RCC 7860 (cell line): ENCODE measurements around the gene CSNK2A1.
A peak's percentile ranks its signal among the peaks of the same experiment; 100 is the strongest.
"Not testable (repeated sequence)": the region's sequence is repeated elsewhere in the genome, so short reads cannot be mapped to it uniquely, and the experiment has no call there.

ENCODE experiments used
- DNase-seq: peaks from one replicate; pipeline ENCODE4 v3.0.0-alpha.2; 2015; ENCODE audit warnings: low spot score
- FAIRE-seq: peaks from 2 replicates; lab custom pipeline; 2012; peaks lifted over from hg19 to GRCh38; lab: Jason Lieb, UNC

The CSNK2A1 gene

GRCh38 chr20:461254-462198 lies 82.1 kb downstream of the CSNK2A1 start:
- DNase-seq: peak; percentile 10
- FAIRE-seq: no peak

GRCh38 chr20:460707-461106 lies 82.9 kb downstream of the CSNK2A1 start:
- DNase-seq (no peak), FAIRE-seq (no peak)

- DNase-seq (no peak), FAIRE-seq (no peak)
Observed at GRCh38 chr20:460180-460579, 83.4 kb downstream of the CSNK2A1 start.

GRCh38 chr20:458776-459175 lies 84.8 kb downstream of the CSNK2A1 start:
- DNase-seq: no peak
- FAIRE-seq: no peak

GRCh38 chr20:454951-455350 lies 88.6 kb downstream of the CSNK2A1 start:
- DNase-seq (no peak), FAIRE-seq (no peak)

GRCh38 chr20:452021-452420 lies 91.6 kb downstream of the CSNK2A1 start:
- FAIRE-seq: not testable (repeated sequence)

DNA sequence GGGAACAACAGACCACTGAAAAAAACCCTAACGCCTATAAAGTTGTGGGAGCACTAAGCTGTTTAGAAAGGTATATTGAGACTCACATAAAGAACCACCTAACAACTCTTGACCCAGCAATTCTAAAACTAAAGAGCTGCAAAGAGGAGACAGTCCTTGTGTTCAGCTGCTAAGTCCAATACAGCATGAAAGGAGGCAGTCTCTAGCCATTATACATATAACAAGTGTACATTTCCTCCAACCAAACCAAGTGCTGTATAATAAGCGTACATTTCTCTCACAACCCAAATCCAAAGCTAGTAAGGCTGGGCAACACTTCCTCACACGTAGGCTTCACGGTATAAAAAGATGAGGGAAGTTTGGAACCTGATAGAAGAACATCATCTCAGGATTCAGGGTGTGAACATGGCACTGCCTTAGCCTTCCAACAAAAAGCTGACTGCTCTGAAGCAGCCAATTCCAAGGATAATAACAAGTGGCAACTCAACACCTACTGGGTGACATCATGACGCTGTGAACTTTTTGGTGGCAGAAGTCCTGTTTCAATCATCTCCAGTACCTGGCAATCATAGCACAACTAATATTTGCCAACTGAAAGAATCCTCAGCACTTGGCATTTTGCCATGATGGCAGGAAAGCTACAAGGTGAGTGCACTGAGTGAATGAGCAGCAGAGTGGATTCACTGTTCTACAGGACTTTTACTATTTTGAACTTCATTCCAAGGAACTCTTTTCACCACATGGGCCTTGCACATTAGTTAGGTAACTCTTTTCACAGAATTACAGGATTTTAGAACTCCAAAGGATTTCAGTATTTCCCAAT lies 97.9 kb downstream of the CSNK2A1 start:
- FAIRE-seq (no peak), DNase-seq (no peak)

More at GRCh38 chr20:452021-452420, 91.6 kb downstream of the CSNK2A1 start:
- DNase-seq: not testable (repeated sequence)

- FAIRE-seq (no peak), DNase-seq (no peak)
Observed at GRCh38 chr20:444862-445426, 98.6 kb downstream of the CSNK2A1 start.

GRCh38 chr20:444117-444516 lies 99.5 kb downstream of the CSNK2A1 start:
- DNase-seq (no peak), FAIRE-seq (no peak)

DNA sequence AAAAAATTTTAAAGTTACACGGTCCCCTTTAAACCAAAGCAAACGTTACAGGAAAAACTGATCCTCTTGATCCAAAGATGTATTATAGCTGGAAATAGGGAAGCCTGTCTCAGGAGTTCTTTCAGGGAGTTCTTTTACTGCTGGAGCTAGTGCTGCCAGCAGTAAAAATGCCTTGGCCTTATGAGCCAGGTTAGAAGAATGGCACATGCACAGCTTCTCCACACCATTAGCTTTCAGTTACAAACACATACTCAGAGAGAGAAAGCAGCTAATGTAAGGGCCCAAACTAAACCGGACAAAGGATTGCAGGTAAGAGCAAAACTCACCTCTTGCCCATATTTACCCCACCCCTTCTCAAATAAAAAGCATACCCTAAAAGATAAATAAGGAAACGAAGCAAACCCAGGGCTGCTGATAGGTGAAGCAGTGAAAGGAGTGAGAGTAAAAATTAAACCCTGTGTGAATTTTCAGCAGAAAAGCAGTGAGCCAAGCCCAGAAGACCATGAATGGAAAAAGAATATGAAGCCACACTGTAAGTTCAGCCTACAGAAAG lies 100.3 kb downstream of the CSNK2A1 start:
- FAIRE-seq (no peak), DNase-seq (no peak)

- no peak for DNase-seq
- FAIRE-seq: no peak
Observed at GRCh38 chr20:440636-441035, 103.0 kb downstream of the CSNK2A1 start.

DNA sequence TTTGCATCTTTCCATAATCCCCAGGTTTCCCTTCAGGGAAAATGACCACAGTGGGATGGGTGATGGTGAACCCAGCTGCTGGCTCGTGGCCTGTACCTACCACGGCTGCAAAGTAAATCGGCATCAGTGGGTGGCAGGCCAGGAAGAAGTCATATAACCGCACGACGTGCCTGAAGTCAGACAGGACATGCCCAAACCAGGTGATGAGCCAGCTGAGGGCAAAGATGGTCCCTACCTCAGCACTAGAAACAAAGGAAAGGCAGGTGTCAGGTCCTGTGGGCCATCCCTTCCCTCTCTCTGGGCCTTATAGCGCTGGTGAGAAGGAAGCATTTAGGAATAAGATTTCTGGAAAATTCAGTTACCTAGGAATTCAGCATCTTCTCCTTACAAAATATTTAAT lies 103.4 kb downstream of the CSNK2A1 start:
- no peak for DNase-seq
- no peak for FAIRE-seq

DNA sequence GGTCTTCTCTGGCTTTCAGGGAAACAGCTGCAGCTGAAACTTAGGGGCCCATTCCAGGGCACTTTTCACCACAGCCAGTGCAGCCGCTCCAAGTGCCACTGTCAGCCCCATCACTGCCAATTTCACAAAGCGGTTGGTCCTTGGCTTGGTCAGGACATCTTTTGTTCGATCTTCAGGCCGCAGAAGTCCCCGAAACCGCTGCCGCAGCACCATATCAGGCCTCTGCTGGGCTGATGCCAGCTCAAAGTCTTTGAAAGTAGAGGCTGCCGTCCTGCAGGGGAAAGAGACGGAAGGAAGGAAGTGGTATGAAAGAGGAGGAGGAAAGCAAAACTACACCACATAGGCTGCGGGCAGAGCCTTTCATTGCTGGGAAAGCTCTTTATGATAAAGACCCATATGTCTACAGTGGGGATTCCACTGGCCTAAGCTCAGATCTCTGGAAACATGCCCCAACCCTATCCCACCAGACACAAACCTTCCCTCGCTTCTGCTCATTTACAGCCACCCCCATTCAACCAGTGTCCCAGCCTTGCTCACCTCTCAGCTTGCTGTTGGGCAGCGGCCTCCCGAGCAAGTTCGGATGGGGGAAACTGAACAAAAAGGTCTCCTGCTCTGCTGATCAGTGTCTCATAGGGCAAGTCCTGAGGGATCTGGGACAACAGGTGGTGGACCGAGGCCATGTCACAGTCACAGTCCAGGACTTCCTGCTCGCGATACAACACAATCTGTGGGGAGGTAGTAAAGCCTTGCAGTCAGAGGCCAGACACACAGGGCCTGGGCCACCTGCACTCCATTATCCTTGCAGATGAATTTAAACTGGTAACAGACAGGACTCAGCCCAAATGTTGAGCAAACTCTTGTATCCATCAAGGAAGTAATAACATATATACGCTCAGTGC lies 104.8 kb downstream of the CSNK2A1 start:
- FAIRE-seq (no peak), DNase-seq (no peak)

GRCh38 chr20:437787-438486 lies 105.7 kb downstream of the CSNK2A1 start:
- FAIRE-seq: no peak
- no peak for DNase-seq

GRCh38 chr20:436476-436875 lies 107.1 kb downstream of the CSNK2A1 start:
- DNase-seq (no peak), FAIRE-seq (no peak)

- FAIRE-seq: no peak
Observed at GRCh38 chr20:435558-435957, 108.0 kb downstream of the CSNK2A1 start.

DNA sequence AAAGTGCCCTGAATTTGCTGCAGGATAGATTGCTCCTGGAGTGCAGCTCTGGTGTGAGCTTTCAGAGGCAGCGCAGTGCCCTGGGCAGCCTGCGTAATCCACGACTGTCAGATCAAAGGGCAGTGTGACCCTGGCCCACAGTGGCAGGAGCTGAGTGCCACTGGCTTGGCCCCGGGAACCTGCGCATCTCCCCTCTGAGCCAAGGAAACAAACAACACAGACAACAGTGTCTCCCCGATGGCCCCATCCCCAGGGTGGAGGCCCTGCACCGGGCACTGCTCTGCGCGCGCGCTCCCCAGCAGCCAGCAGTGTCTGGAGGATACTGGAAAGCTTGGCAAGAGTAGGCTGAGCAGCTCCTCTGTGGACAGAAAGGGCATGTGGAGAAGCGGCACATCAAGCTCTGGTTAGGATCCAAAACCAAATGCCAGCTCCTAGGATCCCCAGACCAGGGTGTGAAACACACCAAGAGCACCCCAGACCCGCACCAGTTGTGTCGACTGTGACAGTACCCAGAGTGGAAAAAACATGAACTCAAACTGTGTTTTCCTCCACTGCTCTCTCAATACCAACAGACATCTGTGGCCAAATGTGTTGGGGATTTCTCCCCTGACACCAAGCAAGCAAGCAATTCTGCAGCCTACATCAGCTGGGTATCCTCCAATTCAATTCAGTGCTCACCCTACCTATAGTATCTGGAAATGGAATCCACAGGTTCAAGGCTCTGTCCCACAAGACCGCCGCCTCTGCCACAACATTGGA lies 108.8 kb downstream of the CSNK2A1 start:
- no peak for FAIRE-seq
- DNase-seq: no peak

More at GRCh38 chr20:435558-435957, 108.0 kb downstream of the CSNK2A1 start:
- no peak for DNase-seq

DNA sequence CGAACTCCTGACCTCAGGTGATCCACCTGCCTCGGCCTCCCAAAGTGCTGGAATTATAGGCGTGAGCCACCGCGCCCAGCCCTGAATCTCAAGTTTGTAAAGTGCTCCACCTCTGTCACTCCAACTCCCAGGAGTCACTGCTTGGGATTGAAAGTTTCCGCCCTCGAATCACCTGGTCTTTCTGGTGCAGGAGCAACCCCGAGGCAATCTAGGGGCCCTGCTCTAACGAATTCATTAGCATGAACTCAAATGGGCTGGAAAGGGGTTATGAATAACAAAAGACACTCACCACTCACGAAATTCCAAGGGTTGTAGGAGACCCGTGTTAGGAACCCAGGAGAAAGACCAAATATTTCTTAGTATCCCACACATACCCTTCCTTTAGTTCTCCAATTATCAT lies 109.4 kb downstream of the CSNK2A1 start:
- no peak for DNase-seq
- FAIRE-seq: no peak
